ENCODE results near the gene ROCK1. TPM values are rescaled to one million over a fixed set of nuclear protein-coding genes. Genes with fewer than 3 reads are reported as not detected.

Gene ROCK1
- total RNA-seq, 2 experiments from 2014 or later, result 45.6 to 49.4 TPM

DNA sequence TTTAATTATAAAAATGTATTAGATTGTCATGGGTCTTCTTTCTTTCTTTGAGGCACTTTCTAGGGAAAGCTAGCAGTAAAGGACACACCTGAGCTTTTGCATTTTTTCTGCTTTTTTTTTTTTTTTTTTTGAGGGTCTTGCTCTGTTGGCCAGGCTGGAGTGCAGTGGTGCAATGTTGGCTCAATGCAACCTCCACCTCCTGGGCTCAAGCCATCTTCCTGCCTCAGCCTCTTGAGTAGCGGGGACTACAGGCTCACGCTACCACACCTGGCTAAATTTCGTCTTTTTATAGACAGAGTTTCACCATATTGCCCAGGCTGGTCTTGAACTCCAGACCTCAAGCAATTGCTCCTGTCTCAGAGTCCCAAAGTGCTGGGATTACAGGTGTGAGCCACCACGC, 40.5 kb downstream of the ROCK1 start:
- intact Hi-C loops (cut with micrococcal nuclease), result loop anchor here (5.0 kb wide), 1 partner anchor 41 kb away; the partner anchor contains the start of gene ROCK1
- Mint-ChIP-seq H3K4me1 (ENCODE audit: low read depth) (peaks cover 43% of the 10 kb centered on the region), H3K36me3 (ENCODE audit: low read depth) (peaks cover 5% of the 10 kb centered on the region), H3K27ac (no peak overlapping the region), H3K4me3 (no peak overlapping the region), H3K9me3 (no peaks in the 10 kb centered on the region), H3K27me3 (no peaks in the 10 kb centered on the region)
- CTCF ChIA-PET, result no interaction called here
- no peak for ATAC-seq
- no peak for DNase-seq
- no peak for TF ChIP-seq CTCF (IDR thresholded peaks at IDR 0.05)
- POLR2A ChIA-PET, result no interaction called here

DNA sequence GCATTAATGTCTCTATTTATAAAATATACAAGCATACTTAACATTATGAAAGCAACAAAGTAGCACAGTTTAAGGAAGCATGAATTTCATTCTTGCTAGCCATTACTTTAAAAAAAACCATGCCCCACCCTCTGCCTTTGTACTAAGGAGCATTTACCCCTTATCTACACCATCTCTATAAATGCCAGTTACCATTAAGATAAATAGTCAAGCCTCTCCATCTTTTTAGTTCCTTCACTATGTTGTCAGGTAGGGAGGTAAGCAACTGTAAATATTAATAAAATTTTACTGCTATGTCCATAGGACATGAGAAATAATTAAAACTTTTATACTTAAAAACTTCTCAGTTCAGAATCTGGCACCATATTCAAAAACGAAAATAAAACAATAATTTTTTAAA, 42.1 kb downstream of the ROCK1 start:
- peaks cover 5% of the 10 kb centered on the region for H3K36me3 Mint-ChIP-seq (ENCODE audit: low read depth)
- CTCF ChIA-PET, result no interaction called here
- no peak for TF ChIP-seq CTCF (IDR thresholded peaks at IDR 0.05)
- H3K27me3 Mint-ChIP-seq, result no peaks in the 10 kb centered on the region
- H3K4me3 Mint-ChIP-seq, result no peak overlapping the region
- intact Hi-C loops (cut with micrococcal nuclease), result no loop called here
- H3K27ac Mint-ChIP-seq, result no peak overlapping the region
- ATAC-seq (no peak), DNase-seq (no peak)
- peaks cover 31% of the 10 kb centered on the region for H3K4me1 Mint-ChIP-seq (ENCODE audit: low read depth)
- POLR2A ChIA-PET, result no interaction called here
- no peaks in the 10 kb centered on the region for H3K9me3 Mint-ChIP-seq

- peaks cover 18% of the 10 kb centered on the region for H3K36me3 Mint-ChIP-seq (ENCODE audit: low read depth)
- intact Hi-C loops (cut with micrococcal nuclease), result no loop called here
- ChIA-PET CTCF (no interaction called here), POLR2A (no interaction called here)
- DNase-seq (no peak), ATAC-seq (no peak)
- peaks cover 21% of the 10 kb centered on the region for H3K4me1 Mint-ChIP-seq (ENCODE audit: low read depth)
- TF ChIP-seq CTCF (IDR thresholded peaks at IDR 0.05), result no peak
- H3K27me3 Mint-ChIP-seq, result no peaks in the 10 kb centered on the region
- H3K9me3 Mint-ChIP-seq, result no peaks in the 10 kb centered on the region
- no peak overlapping the region for H3K4me3 Mint-ChIP-seq
- peak overlapping the region; percentile 0 for H3K27ac Mint-ChIP-seq
These were observed 47.3 kb downstream of the ROCK1 start for GRCh38 chr18:21064347-21064746.

- H3K27ac Mint-ChIP-seq, result peak overlapping the region; percentile 31
- DNase-seq (no peak), ATAC-seq (no peak)
- ChIA-PET CTCF (no interaction called here), POLR2A (interaction anchor here (0.8 kb wide), 1 partner anchor 49 kb away, joined by 3 read pairs; the partner anchor contains the start of gene ROCK1)
- H3K9me3 Mint-ChIP-seq, result no peaks in the 10 kb centered on the region
- intact Hi-C loops (cut with micrococcal nuclease), result no loop called here
- no peak for TF ChIP-seq CTCF (IDR thresholded peaks at IDR 0.05)
- peaks cover 22% of the 10 kb centered on the region for H3K4me1 Mint-ChIP-seq (ENCODE audit: low read depth)
- H3K27me3 Mint-ChIP-seq, result no peaks in the 10 kb centered on the region
- H3K36me3 Mint-ChIP-seq (ENCODE audit: low read depth), result peaks cover 15% of the 10 kb centered on the region
- H3K4me3 Mint-ChIP-seq, result no peak overlapping the region
These were observed 48.6 kb downstream of the ROCK1 start for GRCh38 chr18:21063011-21063410.

DNA sequence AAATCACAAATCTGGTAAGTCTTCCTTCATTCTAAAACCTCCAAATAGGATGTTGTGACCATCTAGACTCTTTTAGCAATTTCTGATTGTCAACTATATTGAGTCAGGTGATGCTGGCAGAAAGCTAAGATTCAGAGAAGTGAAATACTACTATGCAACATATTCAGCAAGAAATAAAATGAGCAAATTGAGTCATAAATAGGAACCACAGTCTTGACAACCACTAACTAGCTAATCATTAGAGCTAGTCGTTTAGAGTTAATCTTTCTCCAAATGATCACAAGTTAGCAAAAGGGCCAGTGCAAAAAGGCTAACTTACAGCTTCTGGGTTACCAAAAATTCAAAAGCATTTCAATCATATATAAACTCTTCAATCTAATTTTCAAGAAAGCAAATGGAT, 54.5 kb downstream of the ROCK1 start:
- intact Hi-C loops (cut with micrococcal nuclease), result no loop called here
- no peaks in the 10 kb centered on the region for H3K27me3 Mint-ChIP-seq
- no peak overlapping the region for H3K4me3 Mint-ChIP-seq
- peaks cover 11% of the 10 kb centered on the region for H3K4me1 Mint-ChIP-seq (ENCODE audit: low read depth)
- H3K27ac Mint-ChIP-seq, result no peak overlapping the region
- no peaks in the 10 kb centered on the region for H3K9me3 Mint-ChIP-seq
- ATAC-seq (no peak), DNase-seq (no peak)
- CTCF ChIA-PET, result no interaction called here
- POLR2A ChIA-PET, result no interaction called here
- H3K36me3 Mint-ChIP-seq (ENCODE audit: low read depth), result peaks cover 12% of the 10 kb centered on the region
- no peak for TF ChIP-seq CTCF (IDR thresholded peaks at IDR 0.05)

Measured in activated CD8-positive, alpha-beta T cell treated with anti-CD3 and anti-CD28 coated beads for 36 hours (primary cell).